HG03575 (cell line): Measurements from ENCODE around the gene KCTD17.

Experiments used
- ATAC-seq: cut with Tn5 transposase; IDR thresholded peaks from one replicate; pipeline ENCODE4 v1.9.1; 2021; ENCODE audit not compliant: unreplicated experiment, insufficient number of reproducible peaks, low FRiP score; ENCODE audit errors: extremely low read depth

Gene KCTD17

DNA sequence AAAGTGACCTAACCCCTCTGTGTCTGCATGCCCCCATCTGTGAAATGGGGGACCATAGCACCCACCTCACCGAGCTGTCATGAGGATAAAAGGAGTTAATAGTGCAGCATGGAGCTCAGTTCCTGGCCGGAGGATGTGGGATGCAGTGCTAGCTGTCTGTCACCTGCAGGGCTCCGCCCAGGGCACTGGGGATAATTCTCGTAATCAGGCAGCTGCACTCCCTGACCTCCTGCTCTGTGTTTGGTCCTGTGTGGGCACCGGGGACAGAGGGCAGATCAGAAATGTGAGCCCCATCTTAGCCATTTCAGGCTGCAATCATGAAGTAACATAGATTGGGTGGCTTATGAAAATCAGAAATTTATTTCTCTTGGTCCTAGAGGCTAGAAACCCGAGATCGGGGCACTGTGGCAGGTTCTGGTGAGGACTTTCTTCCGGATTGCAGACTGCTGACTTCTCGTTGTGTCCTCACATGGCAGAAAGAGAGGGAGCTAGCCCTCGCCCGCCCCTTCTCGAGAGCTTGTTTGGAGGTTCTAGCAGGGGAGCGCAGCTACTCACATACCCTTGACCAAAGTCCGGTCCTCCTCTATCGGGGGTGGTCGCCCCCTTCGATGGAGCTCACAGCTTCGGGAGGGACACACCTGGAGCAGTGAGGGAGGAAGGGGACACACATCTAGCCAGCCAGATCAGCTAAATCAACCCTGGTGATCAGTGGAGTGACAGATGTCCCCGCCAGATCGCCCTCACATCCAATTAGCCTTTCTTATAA is 3.2 kb downstream of the KCTD17 start:
- no peak for ATAC-seq

DNA sequence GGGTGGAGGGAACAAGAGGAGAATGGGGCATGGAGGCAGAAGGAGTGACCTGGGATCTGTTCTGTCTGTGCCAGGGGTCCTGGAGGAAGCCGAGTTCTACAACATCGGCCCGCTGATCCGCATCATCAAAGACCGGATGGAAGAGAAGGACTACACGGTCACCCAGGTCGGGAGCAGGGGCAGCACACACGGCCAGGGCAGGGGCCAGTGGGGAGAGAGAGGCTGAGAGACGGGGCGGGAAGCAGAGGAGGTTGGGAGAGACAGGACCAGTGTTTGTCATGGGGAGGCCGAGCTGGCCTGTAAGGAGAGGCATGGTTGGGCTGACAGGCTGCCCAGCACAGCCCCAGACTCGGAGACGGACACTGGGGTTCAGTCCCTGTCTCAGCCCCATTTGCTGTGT is 4.7 kb downstream of the KCTD17 start:
- ATAC-seq, result no peak

DNA sequence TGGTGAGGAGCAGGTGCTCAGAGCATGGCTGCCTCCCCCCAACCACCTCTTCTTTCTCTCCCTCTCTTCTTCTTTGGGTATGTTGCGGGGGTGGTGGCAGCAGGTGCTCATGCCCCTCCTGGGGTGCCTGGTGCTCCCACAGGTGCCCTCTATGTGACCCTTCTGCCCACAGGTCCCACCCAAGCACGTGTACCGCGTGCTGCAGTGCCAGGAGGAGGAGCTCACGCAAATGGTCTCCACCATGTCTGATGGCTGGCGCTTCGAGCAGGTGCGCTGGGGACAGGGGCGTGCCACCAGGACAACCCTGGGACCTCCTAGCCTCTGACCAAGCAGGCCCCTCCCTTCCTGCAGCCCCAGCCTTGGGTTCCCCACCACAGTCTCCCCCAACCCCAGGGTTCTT is 5.7 kb downstream of the KCTD17 start:
- ATAC-seq, result no peak

DNA sequence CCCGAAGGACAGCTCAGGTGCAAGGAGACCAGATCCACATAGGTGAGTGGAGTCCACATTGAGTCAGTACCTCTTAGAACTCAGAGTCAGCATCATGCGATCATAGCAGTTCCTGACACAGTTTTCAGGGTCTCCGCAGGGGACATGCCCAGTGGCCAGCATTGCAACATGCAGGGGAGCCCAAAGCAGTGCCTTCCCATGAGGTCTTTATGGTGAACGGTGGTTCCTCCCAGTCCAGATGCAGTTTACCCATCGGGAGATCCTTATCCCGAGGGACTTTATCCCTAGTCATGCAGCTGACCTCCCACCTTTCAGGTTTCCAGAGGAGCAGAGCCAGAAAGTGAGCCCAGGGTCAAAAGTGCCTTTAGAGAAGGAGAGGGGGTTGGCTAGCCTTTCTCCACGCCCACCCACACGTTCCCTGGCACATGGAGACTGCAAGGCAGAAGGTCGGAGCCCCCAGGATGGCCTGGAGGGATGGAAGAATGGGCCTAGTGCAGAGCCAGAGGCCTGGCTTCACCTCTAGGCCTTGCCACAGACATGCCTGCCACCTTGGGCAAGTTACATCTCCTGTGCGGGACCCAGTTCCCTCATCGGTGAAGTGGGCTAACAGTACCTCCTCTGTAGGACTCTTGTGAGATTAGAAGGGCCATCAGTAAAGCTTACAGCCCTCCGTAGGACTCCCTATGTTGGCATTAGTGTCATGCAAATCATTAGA is 6.4 kb downstream of the KCTD17 start:
- no peak for ATAC-seq

DNA sequence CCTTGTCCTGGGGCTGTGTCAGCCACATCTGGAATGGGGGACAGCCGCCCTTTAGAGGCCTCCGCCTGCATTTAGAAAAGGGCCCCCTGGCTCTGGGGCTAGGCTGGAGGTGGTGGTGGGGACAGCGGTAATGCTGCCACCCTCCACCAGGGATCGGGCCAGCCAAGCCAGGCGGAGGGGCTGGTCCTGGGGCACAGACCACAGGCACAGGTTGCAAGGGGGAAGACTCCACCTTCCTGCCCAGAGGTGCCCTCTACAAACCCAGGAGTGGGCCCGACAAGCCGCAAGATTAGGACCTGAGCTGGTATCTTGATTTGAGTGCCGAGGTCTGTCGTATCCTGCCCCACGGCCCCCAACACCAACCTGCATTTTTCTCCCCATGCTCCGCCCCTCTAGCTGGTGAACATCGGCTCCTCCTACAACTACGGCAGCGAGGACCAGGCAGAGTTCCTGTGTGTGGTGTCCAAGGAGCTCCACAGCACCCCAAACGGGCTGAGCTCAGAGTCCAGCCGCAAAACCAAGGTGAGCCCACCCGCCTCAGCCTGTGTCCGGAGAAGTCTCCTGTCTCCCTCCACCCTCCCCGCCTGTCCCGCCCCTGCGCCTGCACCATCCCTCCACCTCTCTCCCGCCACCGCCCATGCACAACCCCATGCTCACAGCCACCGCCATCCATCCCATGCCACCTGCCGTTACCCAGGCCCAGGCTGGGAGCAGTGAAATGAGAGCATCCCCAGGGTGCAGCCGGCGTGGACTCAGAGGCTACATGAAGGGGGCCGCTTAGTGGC is 7.6 kb downstream of the KCTD17 start:
- no peak for ATAC-seq

DNA sequence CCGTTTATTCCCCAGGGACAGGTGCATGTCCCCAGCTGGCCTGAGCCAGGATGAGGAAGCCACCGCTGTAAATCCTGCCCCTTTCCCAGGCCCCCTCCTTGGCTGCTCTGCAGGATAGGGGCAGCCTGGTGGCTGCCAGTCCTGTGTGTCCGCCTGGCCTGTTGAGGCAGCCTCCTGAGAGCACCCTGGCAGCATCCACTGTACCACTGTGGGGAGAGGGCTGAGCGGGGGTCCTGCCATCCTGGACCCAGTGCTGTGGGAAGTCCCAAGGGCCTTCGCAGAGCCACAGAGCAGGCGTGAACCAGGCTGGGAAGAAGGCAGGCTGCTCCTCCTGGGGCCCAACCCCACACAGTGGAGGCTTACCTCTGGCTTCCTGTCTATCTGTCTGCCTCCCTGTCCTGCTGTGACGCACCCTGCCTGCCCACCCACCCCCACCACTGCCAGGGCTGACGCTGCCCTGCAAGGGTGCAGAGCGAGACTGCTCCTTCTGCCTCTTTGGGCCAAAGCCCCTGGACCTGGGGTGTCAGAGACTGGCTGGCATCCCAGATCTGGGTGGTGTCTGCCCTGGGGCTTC is 8.4 kb downstream of the KCTD17 start:
- no peak for ATAC-seq

DNA sequence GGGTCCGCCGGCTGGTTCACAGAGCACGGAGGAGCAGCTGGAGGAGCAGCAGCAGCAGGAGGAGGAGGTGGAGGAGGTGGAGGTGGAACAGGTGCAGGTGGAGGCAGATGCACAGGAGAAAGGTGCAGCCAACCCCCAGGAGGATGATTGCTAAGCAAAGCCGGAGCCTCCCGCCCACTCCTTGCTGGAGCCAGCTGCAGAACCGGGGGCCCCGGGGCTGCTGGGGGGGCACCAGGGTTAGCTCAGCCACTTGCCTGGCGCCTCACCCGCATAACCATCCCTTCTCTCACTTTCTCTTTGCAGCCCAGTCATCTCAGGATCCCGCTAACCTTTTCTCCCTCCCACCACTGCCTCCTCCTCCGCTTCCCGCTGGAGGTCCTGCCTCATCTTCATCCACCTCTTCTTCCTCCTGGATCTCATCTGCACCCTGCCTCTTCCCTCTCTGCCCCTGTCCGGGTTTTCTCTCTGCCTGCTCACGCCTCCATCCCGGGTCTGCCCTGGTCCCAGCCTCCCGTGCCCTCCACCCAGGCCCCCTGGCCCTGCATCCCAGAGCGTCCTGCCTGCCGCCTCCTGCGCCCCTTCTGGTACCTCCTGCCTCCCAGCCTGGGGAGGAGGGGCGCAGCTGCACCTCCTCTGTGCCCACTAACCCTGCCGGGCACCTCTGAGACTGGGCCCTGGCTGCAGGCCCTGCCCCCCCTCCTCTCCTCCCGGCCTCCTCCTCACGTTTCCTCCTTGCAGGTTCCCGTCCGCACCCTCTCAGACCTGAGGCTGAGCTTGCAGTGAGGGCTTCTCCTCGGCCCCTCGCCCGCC is 9.5 kb downstream of the KCTD17 start:
- ATAC-seq, result no peak

DNA sequence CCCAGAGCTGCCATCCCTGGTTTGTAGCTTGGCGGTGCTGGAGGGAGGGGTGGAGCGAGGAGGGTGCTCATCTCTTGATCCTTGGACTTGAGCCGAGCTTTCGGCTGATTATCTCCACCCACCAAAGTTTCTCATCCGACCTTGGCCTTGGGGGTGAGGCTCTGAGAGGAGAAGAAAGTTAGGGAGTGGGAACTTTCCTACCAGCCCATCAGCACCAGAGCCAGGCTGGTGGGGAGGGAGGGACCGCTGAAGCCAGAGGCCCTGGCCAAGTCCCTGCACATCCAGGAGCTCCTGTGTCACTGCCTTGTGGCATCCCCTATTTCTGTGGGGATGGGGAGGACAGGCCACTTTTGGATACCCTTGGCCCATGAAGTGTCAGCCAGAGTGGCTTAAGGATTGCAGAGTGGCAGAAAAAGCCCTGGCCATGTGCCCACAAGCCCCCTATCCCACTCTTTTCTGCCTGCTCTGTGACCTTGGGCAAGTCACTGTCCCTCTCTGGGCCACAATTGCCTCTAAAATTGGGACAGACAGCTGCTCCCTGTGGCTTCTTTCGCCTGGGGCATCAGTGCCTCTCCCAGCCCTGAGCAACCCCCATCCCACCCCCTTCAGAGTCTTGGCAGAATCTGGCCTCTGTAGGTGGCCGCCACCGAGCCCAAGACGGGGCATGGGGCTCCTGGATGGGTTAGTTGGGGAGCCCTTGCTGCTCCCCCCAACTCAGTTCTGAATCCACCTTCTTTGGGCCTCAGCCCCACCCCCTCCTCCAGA is 10.3 kb downstream of the KCTD17 start:
- no peak for ATAC-seq

DNA sequence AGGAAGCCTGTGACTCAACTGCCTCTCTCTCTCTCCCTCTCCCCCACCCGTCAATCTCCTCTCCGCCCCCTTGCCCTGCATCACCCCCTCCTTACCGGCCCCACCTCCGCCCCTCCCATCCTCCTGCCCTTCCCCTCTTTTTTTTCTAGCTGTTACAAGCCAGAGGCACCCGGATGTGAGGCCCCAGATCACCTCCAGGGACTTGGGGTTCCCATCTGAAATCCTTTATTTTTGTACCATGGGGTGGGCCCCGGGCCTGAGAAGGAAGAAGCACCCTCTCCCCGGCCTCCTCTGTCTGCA is 10.8 kb downstream of the KCTD17 start:
- no peak for ATAC-seq

DNA sequence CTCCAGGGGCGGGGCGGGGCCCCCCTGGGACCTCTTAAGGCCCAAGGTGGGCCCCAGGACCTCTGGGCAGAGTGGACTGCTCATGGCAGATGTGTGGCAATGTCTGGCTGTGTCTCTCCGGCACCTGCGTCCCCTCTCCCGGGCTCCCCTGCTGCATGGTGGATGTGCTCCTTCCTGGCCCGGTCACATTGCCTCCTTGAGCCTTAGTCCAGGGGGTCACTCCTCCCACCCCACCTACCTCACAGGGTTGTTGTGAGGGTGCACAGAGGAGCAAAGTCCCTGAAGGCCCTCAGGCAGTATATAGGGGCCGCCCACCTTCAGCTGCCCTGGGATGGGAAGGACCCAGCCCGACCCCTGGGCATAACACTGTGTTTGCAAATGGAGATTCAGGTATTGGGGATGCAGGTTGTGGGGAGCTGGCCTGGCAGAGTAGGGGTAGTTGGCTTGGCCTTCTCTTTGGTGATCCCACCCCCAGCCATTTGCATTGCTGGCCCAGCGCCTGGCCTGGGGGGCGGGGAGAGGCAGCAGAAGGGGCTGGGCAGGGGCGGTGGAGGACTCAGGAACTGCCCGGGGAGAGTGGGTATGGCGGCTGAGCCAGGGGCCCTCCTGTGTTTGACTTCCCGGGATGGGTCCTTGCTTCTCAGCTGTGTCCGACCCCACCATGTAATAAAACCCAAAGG is 11.3 kb downstream of the KCTD17 start:
- ATAC-seq, result no peak

DNA sequence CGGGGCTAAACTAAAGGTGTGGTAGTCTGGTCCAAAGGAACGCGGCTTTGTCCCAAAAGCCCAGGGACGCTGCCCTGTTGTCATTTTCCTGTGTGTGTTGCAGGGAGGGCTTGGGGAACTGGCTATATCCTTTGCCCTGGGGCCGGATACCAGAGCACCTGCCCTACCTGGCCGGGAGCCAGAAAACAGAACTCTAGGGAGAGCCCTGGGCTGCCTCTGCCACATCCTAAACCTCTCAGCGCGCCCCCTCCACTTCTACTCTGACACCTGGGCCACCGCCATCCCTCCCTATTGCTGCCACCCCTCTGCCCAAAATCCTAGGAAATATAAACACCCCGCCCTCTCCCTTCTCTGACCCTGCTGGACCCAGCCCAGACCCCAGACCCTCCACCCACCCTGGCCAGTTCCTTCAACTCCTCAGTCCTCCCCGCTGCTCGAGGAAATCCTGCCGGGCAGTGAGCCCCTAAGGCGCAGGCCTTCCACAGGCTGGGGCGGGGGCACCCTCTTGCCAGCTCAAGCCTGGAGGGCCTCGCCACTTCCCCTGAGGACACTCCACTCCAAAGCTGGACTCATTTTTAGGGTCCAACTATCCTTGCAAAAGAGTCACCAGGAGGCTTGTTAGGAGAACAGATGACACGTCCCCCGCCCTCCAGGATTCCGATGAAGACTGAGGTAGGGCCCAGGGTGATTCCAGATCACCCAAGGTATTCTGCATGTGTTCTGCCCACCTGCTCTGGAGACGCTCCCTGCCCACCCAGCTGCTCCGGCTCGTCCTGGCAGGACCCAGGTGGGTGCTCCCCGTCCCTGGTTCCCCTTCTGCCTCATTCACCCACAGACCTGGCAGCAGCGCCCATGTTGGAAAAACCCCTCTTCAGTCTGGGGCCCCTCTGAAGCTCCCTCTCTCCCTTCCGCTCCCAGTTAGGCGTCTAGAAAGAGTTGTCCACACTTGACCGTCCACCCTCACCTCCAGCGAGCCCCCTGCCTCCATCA is 12.2 kb downstream of the KCTD17 start:
- no peak for ATAC-seq

DNA sequence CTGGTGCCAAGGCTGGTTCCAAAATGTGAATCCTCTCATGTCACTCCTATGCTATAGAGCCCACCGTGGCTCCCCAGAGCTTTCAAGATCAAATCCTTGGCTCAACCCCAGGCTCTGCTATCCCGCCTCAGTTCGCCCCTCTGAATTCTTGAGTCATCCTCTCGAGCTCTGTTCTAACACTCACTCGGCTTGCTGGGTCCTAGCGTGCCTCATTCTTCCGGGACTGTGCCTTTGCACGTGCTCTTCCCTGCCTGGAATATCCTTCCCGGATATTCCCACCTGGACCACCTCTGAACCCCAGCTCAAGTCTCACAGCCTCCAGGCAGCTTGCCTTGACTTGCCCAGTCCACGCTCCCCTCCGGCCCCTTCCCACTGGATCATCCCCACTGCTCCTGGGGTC is 13.0 kb downstream of the KCTD17 start:
- no peak for ATAC-seq

DNA sequence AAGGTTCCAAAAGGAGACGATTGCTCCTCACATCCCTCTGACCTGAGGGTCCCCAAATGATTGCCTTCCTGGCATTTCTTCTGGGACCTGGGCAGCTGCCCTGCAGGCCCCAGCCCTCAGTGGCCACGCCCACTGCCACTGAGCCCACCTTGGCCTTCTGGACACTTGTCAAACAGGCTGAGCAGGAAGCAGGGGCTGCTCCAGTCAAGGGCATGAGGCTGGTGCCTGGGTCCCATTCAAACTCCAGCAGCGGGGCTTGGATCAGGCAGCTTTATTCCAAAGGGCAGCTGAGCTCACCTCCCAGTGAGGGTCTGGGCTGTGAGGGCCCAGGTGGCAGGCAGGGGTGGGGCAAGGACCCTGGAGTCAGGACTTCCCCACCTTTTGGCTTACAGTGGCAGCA is 13.6 kb downstream of the KCTD17 start:
- no peak for ATAC-seq

DNA sequence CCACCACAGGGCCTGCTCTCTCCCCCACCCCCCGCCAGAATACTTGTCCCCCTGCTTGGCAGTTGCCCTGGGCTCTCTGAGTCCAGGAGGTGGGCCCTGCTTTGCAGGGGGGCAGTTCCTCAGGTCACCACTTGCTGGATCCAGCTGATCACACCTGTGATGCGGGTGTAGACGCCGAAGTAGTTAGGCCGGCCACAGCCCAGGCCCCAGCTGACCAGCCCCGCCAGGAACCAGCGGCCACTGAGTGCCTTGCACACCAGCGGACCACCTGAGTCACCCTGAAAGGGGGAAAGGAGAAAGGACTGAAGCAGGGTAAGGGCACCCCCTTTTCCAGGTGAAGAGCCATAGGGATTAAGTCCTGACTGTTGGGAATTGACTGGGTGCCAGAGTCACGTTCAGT is 14.4 kb downstream of the KCTD17 start:
- no peak for ATAC-seq

DNA sequence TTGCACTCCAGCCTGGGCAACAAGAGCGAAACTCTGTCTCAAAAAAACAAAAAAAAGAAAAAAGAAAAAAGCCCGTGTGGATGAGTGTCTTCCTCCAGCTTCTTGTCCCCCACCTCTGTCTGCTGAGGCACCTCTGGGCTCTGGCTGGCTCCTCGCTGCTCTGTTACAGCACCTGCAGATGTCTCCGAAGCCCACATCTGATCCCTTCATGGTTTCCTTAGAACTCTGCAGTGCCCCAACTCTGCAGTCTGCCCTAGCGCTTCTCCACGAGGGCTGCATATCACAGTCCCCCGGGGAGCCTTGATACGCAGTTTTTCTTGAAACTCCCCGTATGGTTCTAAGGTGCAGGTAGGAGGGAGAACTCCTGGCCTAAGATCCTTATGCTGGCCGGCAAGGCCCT is 15.9 kb downstream of the KCTD17 start:
- no peak for ATAC-seq

DNA sequence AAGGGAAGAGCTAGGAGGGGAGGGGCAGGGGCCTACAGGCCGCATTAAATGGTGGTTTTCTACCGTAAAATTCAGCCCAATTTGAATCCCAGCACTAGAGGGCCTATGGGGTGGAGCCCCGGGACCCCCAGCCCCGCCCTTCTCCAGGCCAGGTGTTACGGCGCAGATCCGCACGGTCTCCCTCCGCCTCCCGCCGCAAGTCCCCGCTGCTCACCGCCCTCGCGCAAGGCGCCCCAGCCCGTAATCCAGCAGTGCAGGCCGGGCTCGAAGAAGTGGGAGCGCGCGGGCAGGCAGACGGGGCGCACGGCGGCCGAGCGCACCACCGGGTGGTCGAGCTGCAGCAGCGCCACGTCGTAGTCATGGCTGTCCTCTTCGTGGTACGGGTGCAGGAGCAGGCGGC is 17.3 kb downstream of the KCTD17 start:
- no peak for ATAC-seq

DNA sequence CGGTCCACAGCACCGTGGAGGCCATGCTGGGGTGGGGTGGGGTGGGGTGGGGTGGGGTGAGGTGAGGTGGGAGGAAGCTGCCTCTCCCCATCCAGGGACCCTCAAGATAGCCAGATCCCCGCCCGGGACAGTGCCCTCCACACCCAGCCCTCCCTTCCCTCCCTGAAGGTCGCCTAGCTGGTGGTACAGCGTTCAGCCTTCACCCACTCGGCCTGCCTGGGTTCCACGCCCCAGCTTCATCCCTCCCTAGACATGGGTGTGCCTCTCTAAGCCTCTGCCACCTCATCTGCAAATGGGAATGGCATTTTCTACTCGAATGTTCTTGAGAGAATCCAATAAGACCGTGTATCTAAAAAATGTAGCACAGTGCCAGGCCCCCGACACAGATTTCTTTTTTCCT is 17.8 kb downstream of the KCTD17 start:
- ATAC-seq, result no peak
